HG03175 (cell line): ENCODE results near the gene SMAD6.

Source experiments
- ATAC-seq: cut with Tn5 transposase; IDR thresholded peaks from one replicate; pipeline ENCODE4 v1.9.1; 2021; ENCODE audit warnings: mild to moderate bottlenecking, moderate library complexity; ENCODE audit not compliant: unreplicated experiment

The SMAD6 gene

DNA sequence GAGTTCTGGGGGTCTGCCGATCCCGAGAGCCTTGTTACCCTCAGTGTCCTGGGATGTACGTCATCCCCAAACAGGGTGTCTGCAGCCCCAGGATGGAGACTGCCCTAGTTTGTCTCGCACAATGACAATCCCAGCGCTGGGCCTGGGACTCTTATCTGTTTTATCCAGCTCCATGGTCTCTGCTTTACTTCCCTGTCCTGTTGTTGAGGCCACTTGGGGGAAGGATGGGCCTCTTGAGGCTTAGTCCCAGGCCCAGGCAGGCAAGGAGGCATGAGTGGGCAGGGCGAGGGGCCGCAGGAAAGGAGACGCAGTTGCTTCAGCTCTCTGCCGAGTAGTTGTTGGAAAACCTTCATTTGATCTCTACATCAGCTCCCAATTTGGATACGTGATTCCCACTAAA lies 17.4 kb downstream of the SMAD6 start:
- ATAC-seq = no peak

DNA sequence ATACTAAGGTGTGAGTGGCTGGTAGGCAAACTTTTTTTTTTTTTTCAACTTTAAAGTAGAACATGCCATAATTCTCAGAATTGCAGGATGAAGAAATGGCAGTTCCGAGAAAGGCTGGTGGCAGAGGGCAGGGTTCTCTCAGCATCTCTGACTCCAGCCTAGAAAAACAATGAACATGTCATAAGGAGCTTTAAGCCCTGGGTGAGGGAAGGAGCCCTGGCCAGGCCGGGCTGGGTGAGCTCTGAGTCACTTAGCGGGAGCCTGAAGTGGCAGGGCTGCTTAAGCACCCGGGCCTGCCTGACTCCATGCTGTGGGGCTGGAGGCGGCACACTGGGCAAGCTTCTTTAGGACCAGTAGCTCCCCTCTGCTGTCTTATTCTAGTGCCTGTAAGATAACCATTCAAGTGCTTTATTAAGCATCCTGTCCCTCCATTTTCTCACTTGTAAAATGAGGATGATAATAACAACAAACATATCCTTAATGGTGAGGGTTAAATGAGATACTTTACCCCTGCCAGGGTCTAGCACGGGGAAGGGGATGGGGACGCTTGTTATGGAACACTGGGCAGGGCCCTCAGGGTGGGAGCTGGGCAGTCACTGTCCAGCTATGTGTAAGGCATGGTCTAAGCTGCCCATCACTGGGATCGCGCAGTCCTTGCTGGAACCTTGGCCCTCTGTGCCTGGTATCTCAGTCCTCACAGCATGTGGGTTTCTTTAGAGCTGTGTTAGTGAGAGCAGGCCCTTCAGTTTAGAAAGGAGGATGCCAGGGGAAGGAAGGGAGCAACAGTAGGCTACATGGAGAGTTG lies 18.4 kb downstream of the SMAD6 start:
- no peak for ATAC-seq

GRCh38 chr15:66721020-66721419 lies 19.0 kb downstream of the SMAD6 start:
- ATAC-seq = no peak

GRCh38 chr15:66721501-66721937 lies 19.5 kb downstream of the SMAD6 start:
- ATAC-seq = no peak

DNA sequence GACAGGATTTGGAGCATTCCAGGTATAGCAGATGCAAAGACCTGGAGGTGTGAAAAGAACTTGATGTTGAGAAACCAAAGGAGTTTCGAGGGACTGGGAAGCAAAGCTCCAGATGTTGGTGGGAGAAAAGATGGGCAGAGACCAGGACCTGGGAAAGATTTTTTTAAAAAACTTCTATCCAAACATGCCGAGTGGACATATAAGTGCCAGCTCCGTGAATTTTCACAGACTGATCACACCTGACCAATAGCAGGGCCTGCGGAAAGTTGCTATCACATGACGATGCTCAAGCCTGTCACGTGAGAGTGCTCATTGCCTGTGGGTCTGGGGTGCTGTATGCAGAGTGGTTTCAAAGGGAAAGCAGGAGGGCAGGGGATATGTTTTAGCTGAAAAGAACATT lies 19.9 kb downstream of the SMAD6 start:
- no peak for ATAC-seq

DNA sequence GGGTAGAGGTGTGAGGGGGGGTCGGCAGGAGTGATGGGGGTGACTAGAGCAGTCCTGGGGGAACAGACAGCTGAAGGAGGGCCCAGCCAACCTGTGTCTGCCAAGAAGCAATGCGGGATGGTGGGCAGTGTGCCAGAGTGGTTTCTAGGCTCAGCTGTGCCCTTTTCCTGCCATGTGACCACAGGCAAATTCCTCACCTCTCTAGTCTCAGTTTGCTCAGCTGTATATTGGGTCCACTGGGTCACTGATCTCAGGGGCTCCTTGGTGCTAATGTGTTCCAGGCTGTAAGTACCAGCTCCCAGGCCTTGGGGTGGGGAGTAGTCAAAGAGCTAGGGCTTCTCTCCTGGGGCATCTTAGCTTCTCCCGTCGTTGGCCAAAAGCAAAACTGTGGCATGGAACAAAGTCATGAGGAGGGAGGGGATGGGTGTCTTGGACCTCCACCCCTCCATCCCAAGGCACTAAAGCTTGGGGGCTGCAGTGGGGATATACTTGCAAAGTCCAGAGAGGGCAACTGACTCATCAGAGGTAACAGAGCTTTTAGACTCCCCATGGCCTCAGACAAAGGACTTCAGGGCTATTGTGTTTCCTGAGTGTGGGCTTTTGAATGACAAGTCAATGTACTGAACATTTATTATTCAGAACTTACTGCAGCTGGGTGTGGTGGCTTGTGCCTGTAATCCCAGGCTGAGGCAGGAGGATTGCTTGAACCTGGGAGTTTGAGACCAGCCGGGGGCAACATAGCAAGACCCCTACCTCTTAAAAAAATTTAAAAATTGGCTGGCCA lies 20.9 kb downstream of the SMAD6 start:
- ATAC-seq = no peak

DNA sequence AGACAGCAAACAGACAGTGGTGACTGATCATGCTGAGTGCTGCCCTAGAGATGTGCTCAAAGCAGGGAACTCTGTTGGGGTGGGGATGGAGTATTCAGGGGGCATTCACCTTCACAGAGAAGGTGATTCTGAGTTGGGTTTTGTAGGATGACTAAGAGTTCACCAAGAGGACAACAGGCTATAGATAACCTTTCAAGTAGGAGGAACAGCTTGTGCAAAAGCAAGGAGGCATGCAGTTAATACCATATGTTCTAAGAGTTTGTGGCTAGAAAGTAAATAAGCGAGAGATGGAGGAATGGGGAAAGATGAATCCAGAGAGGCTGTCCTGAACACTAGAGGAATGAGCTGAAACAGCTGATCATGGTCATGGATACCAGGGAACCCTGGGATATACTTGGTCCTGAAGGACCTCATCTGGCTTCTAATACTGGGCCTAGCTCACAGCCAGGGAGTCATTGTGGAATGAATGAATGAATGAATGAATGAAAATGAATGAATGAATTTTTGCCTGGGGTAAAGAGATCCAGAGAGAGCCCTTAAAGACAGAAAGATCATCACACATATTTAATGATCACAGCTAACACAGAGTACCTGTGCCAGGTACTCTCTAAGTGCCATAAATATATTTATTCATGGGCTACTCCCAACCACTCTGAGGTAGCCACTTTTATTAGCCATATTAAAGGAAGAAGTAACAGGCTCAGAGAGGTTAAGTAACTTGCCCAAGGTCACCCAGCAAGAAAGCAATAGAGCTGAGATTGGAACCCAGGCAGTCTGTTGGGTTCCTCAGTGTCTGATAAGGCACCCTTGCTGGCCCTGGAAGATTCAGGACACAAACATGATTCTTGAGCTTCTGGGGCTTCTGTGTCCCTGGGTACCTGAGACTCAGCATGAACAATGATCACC lies 22.0 kb downstream of the SMAD6 start:
- ATAC-seq = no peak

- no peak for ATAC-seq
Observed at GRCh38 chr15:66724732-66725463, 22.9 kb downstream of the SMAD6 start.

DNA sequence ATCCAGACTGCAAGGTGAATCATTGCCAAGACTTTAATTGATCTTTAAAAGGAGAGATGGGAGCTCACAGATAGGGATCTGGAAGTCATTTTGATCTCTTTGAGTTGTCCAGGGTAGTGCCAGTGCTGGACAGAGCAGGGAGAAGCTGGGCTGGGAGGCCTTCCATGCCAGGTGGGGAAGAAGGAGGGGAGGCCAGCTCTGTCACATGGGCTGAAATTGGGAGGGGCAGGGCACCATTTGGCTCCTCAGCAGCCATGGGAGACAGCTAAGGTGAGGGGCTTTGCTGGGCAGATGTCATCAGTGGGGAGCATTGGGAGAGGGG lies 23.4 kb downstream of the SMAD6 start:
- ATAC-seq = no peak

- ATAC-seq = no peak
Observed at GRCh38 chr15:66726386-66726785, 24.4 kb downstream of the SMAD6 start.

DNA sequence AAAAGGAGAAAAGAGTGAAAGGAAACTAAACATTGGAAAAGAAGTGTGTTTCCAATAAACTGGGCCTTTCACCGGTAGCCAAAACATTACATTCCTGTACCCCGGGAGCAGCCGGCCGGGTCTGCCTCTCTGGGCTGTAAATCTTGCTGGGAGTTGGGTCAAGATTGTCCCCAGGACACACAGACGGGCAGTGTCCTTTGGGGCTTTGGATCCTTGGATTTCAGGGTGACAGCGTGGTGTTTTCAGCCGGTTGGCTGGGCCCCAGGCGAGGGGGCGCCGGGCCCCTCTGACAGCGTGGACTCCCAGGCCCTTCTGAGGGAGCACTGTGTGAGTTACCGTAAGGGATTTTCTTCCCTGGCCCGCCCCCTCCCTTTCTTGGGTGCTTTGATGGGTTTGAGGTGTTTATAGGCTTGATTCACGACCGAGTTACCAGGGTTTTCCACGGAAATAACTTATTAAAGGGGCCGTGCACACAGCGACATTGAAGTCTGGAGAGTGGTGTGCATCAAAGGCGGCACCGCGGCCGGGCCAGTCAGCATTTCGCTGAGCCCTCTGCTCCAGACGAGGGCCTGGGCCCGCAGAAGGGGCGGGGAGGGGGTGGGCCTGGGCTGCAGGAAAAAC lies 27.4 kb downstream of the SMAD6 start:
- no peak for ATAC-seq

DNA sequence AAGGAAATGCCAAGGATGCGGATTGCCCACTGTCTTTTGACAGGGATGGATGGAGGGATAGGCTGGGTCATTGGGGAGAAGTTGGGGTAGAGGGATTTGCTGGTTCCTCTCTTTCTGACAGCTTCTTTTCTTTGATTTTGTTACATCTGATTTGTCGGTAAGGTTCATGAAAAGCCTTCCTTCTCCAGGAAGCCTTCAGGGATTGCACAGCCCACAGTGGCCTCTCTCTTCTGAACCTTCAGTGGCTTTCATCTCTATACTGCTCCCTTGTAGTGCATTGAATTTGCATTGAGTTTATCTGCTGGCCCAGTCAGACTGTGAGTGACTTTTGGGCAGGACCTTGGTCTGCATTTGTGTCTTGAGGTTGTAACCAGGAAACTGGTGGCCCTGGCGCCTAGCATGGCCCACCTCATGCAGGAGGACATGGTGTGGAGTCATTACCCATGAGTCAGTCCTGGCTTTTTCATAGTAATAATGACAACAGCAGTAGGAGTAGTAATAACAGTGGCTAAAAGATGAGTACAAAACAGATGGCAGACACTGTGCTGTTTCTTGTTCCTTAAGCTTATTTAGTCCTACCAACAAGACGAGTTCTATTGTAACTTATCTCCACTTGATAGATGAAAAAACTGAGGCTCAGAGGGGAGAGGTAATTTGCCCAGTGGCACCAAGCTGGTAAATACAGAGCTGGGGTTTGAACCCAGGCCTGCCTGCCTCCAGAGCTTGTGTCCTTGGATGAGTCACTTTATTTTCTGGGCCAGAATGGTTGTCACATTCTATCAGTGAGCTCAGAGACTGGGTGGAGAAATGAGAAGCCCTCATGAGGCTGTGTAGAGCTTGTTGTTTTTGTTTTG lies 28.4 kb downstream of the SMAD6 start:
- no peak for ATAC-seq

DNA sequence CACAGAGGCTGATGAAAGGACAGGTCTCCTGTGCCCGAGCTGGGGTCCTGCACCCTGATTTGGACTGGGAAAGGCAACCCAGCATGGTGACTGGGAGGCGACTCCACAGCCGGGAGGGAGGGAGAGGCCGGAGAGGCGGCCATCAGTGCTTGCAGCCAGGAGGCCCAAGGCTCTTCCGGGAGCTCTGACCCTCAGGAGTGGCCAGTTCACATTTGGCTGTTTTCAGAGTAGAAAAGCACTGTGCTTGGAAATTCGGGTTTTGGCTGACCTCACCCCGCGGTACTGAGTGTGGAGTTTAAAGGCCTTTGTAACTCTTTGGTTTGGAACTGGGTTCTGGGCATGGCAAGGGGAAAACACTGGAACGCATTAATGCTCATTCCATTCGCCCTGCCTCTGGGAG lies 31.9 kb downstream of the SMAD6 start:
- ATAC-seq = no peak

DNA sequence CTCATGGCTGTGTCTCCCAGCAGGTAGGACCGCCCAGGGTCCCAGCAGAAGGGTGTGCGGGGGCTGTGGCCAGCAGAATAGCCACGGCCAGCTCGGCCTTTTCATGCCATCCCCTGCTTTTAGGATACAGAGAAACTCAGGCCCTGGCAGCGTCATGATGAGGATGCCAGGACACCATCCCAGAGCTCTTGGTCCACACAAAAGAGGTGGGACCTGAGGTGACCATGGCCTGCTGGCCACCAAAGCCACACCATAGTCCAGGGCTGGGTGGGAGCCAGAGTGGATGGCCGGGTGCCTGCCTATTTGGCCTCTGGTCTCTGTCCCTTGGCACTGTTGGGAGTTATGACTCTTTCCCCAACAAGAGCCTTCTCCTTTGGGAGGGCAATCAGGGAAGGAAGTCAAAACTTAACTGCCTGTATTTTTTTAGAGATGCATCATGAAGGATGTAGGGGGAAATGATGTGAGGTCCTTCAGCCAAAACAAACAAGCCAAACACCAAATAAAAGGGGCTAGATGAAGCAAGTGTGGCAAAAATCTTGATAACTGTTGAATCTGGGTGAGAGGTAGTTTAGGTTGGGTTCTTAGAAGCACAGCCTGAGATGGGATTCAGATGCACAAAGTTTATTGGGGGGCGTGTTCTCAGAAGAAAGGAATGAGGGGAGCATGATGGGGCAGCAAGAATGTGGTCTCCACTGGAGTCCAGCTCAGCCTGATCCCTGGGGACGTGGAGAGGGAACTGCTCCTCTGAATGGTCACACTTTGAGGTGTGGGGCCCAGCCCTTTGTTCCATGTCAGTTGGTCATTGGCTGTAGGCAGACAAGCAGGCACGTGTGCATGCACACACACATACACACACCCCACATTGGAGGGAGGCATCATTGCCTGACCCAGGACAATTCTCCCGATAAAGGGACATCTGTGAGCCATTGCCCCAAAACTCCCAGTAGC lies 33.2 kb downstream of the SMAD6 start:
- ATAC-seq = no peak

GRCh38 chr15:66735909-66736305 lies 33.9 kb downstream of the SMAD6 start:
- no peak for ATAC-seq

DNA sequence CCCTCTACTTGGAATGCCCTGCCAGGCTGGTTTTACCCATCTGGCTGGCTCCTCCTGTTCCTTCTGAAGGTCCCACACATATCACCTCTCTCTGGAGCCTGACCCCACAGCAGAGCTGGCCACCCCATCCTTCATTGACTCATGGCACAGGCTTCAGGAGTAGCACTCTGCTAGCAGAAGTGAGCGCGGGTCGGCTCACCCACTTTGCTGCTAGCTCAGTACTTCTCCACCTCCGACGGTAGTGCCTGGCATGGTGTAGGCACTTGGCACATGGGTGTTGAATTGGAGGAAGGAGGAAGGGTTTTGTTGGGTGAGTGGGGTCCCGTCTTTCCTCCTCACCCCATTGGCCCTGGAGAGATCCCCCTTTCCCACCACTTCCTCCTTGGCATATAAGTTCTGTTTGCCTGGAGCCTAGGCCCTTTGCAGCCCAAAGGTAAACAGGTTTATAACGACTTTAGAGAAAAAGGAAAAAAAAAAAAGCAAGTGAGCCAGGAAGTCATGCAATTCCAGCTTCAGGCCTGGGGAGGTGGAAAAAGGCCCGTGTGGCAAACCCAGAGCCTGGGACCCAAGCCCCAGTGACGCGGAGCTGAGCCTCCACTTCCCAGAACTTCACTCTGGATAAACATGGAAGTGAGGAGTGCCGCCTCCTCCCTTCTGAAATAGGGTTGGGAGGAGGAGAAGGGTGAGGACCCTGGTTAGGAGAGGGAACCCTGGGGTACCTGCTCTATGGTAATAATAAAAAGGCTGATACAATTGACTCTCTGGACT lies 35.4 kb downstream of the SMAD6 start:
- ATAC-seq = no peak

GRCh38 chr15:66738116-66738515 lies 36.1 kb downstream of the SMAD6 start:
- no peak for ATAC-seq

DNA sequence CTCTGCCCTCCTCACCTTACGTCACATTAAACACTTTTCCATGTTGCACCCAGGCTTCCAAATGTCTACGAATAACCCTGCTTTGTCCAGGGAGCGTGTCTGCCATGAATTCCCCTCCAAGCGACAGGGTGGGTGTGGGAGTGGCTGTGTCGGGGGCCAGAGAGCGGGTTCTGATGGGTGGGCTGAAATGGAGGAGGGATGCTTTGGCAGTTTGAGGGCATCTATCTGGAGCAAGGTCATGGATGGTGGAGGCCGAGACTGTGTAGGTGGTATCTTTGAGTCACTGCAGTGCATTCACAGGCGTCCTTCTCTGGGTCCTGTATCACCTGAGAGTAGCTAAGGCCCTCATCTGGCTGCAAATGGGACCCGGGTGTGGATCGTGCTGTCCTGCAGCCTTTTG lies 36.6 kb downstream of the SMAD6 start:
- no peak for ATAC-seq
